ENCODE results near the gene LRRC8E.

The LRRC8E gene

GRCh38 chr19:7863157-7863970, 24.9 kb upstream of the LRRC8E start:
- Histone ChIP-seq H3K27ac (ENCODE audit: low read length) (no peak overlapping the region), H3K4me3 (ENCODE audit: low read length in 2 of 2) (no peak overlapping the region), H3K9me3 (ENCODE audit: control insufficient read depth in 2 of 2, low read length in 2 of 2) (no peaks in the 10 kb centered on the region), H3K27me3 (ENCODE audit: control insufficient read depth in 1 of 2, insufficient read depth in 2 of 2, low read length in 2 of 2) (peaks cover 36 to 37% of the 10 kb centered on the region in 2 donors), H3K9ac (ENCODE audit: low read length in 2 of 2) (no peak overlapping the region), H3K36me3 (ENCODE audit: control insufficient read depth in 2 of 2, insufficient read depth in 2 of 2, low read length in 2 of 2) (peaks cover 6 to 8% of the 10 kb centered on the region in 2 donors), H3K4me1 (ENCODE audit: control insufficient read depth, insufficient read depth, low read length) (peaks cover 7% of the 10 kb centered on the region)

- no peak overlapping the region for H3K27ac ChIP-seq (ENCODE audit: low read length)
- H3K4me1 ChIP-seq (ENCODE audit: control insufficient read depth, insufficient read depth, low read length), result peaks cover 15% of the 10 kb centered on the region
- H3K9me3 ChIP-seq (ENCODE audit: control insufficient read depth in 2 of 2, low read length in 2 of 2), result no peaks in the 10 kb centered on the region
- peaks cover 35 to 36% of the 10 kb centered on the region in 2 donors for H3K27me3 ChIP-seq (ENCODE audit: control insufficient read depth in 1 of 2, insufficient read depth in 2 of 2, low read length in 2 of 2)
- no peak overlapping the region for H3K9ac ChIP-seq (ENCODE audit: low read length in 2 of 2)
- peaks cover 5 to 8% of the 10 kb centered on the region in 2 donors for H3K36me3 ChIP-seq (ENCODE audit: control insufficient read depth in 2 of 2, insufficient read depth in 2 of 2, low read length in 2 of 2)
- H3K4me3 ChIP-seq (ENCODE audit: low read length in 2 of 2), result no peak overlapping the region
These were observed 24.2 kb upstream of the LRRC8E start for GRCh38 chr19:7863971-7864689.

GRCh38 chr19:7864690-7865074, 23.6 kb upstream of the LRRC8E start:
- Histone ChIP-seq H3K27me3 (ENCODE audit: control insufficient read depth in 1 of 2, insufficient read depth in 2 of 2, low read length in 2 of 2) (peaks cover 31 to 33% of the 10 kb centered on the region in 2 donors), H3K4me1 (ENCODE audit: control insufficient read depth, insufficient read depth, low read length) (peaks cover 20% of the 10 kb centered on the region), H3K9me3 (ENCODE audit: control insufficient read depth in 2 of 2, low read length in 2 of 2) (no peaks in the 10 kb centered on the region), H3K9ac (ENCODE audit: low read length in 2 of 2) (no peak overlapping the region), H3K4me3 (ENCODE audit: low read length in 2 of 2) (no peak overlapping the region), H3K36me3 (ENCODE audit: control insufficient read depth in 2 of 2, insufficient read depth in 2 of 2, low read length in 2 of 2) (peaks cover under 1 to 5% of the 10 kb centered on the region in 2 donors), H3K27ac (ENCODE audit: low read length) (no peak overlapping the region)

GRCh38 chr19:7865262-7865911, 22.9 kb upstream of the LRRC8E start:
- Histone ChIP-seq H3K4me1 (ENCODE audit: control insufficient read depth, insufficient read depth, low read length) (peaks cover 24% of the 10 kb centered on the region), H3K27me3 (ENCODE audit: control insufficient read depth in 1 of 2, insufficient read depth in 2 of 2, low read length in 2 of 2) (peaks cover 26 to 31% of the 10 kb centered on the region in 2 donors), H3K9ac (ENCODE audit: low read length in 2 of 2) (no peak overlapping the region), H3K36me3 (ENCODE audit: control insufficient read depth in 2 of 2, insufficient read depth in 2 of 2, low read length in 2 of 2) (no peaks in the 10 kb centered on the region), H3K9me3 (ENCODE audit: control insufficient read depth in 2 of 2, low read length in 2 of 2) (no peaks in the 10 kb centered on the region), H3K27ac (ENCODE audit: low read length) (no peak overlapping the region), H3K4me3 (ENCODE audit: low read length in 2 of 2) (no peak overlapping the region)

- Histone ChIP-seq H3K9me3 (ENCODE audit: control insufficient read depth in 2 of 2, low read length in 2 of 2) (no peaks in the 10 kb centered on the region), H3K4me1 (ENCODE audit: control insufficient read depth, insufficient read depth, low read length) (peaks cover 29% of the 10 kb centered on the region), H3K4me3 (ENCODE audit: low read length in 2 of 2) (no peak overlapping the region), H3K27me3 (ENCODE audit: control insufficient read depth in 1 of 2, insufficient read depth in 2 of 2, low read length in 2 of 2) (peaks cover 14 to 22% of the 10 kb centered on the region in 2 donors), H3K36me3 (ENCODE audit: control insufficient read depth in 2 of 2, insufficient read depth in 2 of 2, low read length in 2 of 2) (no peaks in the 10 kb centered on the region), H3K9ac (ENCODE audit: low read length in 2 of 2) (no peak overlapping the region), H3K27ac (ENCODE audit: low read length) (no peak overlapping the region)
These were observed 21.8 kb upstream of the LRRC8E start for GRCh38 chr19:7866399-7867091.

GRCh38 chr19:7867092-7867844, 21.0 kb upstream of the LRRC8E start:
- Histone ChIP-seq H3K27me3 (ENCODE audit: control insufficient read depth in 1 of 2, insufficient read depth in 2 of 2, low read length in 2 of 2) (peaks cover 11 to 16% of the 10 kb centered on the region in 2 donors), H3K27ac (ENCODE audit: low read length) (no peak overlapping the region), H3K4me1 (ENCODE audit: control insufficient read depth, insufficient read depth, low read length) (peaks cover 29% of the 10 kb centered on the region)

GRCh38 chr19:7868326-7868670, 20.0 kb upstream of the LRRC8E start:
- H3K9me3 ChIP-seq (ENCODE audit: control insufficient read depth in 2 of 2, low read length in 2 of 2), result no peaks in the 10 kb centered on the region
- peaks cover 29% of the 10 kb centered on the region for H3K4me1 ChIP-seq (ENCODE audit: control insufficient read depth, insufficient read depth, low read length)
- H3K9ac ChIP-seq (ENCODE audit: low read length in 2 of 2), result no peak overlapping the region
- H3K27ac ChIP-seq (ENCODE audit: low read length), result no peak overlapping the region
- no peaks in the 10 kb centered on the region for H3K36me3 ChIP-seq (ENCODE audit: control insufficient read depth in 2 of 2, insufficient read depth in 2 of 2, low read length in 2 of 2)
- peak overlapping the region; percentile 19 to 72 for H3K4me3 ChIP-seq (ENCODE audit: low read length in 2 of 2)
- H3K27me3 ChIP-seq (ENCODE audit: control insufficient read depth in 1 of 2, insufficient read depth in 2 of 2, low read length in 2 of 2), result peaks cover 21 to 23% of the 10 kb centered on the region in 2 donors

More at GRCh38 chr19:7867092-7867844, 21.0 kb upstream of the LRRC8E start:
- Histone ChIP-seq H3K9me3 (ENCODE audit: control insufficient read depth in 2 of 2, low read length in 2 of 2) (no peaks in the 10 kb centered on the region), H3K36me3 (ENCODE audit: control insufficient read depth in 2 of 2, insufficient read depth in 2 of 2, low read length in 2 of 2) (no peaks in the 10 kb centered on the region), H3K4me3 (ENCODE audit: low read length in 2 of 2) (no peak overlapping the region), H3K9ac (ENCODE audit: low read length in 2 of 2) (no peak overlapping the region)

- Histone ChIP-seq H3K27ac (ENCODE audit: low read length) (no peak overlapping the region), H3K36me3 (ENCODE audit: control insufficient read depth in 2 of 2, insufficient read depth in 2 of 2, low read length in 2 of 2) (no peaks in the 10 kb centered on the region), H3K4me1 (ENCODE audit: control insufficient read depth, insufficient read depth, low read length) (peaks cover 33% of the 10 kb centered on the region)
These were observed 19.4 kb upstream of the LRRC8E start for GRCh38 chr19:7868671-7869452.

GRCh38 chr19:7869453-7869909, 18.8 kb upstream of the LRRC8E start:
- no peaks in the 10 kb centered on the region for H3K36me3 ChIP-seq (ENCODE audit: control insufficient read depth in 2 of 2, insufficient read depth in 2 of 2, low read length in 2 of 2)
- peaks cover 37% of the 10 kb centered on the region for H3K4me1 ChIP-seq (ENCODE audit: control insufficient read depth, insufficient read depth, low read length)
- H3K27me3 ChIP-seq (ENCODE audit: control insufficient read depth in 1 of 2, insufficient read depth in 2 of 2, low read length in 2 of 2), result peaks cover 26 to 27% of the 10 kb centered on the region in 2 donors
- no peak overlapping the region for H3K9ac ChIP-seq (ENCODE audit: low read length in 2 of 2)
- H3K9me3 ChIP-seq (ENCODE audit: control insufficient read depth in 2 of 2, low read length in 2 of 2), result no peaks in the 10 kb centered on the region
- H3K4me3 ChIP-seq (ENCODE audit: low read length in 2 of 2), result peak overlapping the region in 1 of 2 donors; percentile 72
- H3K27ac ChIP-seq (ENCODE audit: low read length), result no peak overlapping the region

More at GRCh38 chr19:7868671-7869452, 19.4 kb upstream of the LRRC8E start:
- Histone ChIP-seq H3K9ac (ENCODE audit: low read length in 2 of 2) (peak overlapping the region; percentile 23 to 36), H3K4me3 (ENCODE audit: low read length in 2 of 2) (peak overlapping the region; percentile 63 to 72), H3K27me3 (ENCODE audit: control insufficient read depth in 1 of 2, insufficient read depth in 2 of 2, low read length in 2 of 2) (peaks cover 24 to 25% of the 10 kb centered on the region in 2 donors), H3K9me3 (ENCODE audit: control insufficient read depth in 2 of 2, low read length in 2 of 2) (no peaks in the 10 kb centered on the region)
